Adrenal gland (tissue), 12 donors: ENCODE results near the gene CAPN2. TPM values are rescaled to one million over a fixed set of nuclear protein-coding genes. Genes with fewer than 3 reads are reported as not detected.
"Not testable (repeated sequence)": the region's sequence is repeated elsewhere in the genome, so short reads cannot be mapped to it uniquely, and the experiment has no call there.

ENCODE experiments used
- DNase-seq, 7 donors: peaks; one replicate each; pipeline ENCODE4 v3.0.0-alpha.2; 2019 to 2020
- H3K27ac ChIP-seq, 5 donors: fragments of 200-600 bp; sonication (generic) in 4 of 5; 1 replicate in 3 of 5; 2 replicates in 2 of 5; pipeline versions ENCODE4 v1.5.1 to v1.8.0; 2016 to 2020; ENCODE audit warnings: mild to moderate bottlenecking in 1 of 5
- H3K27me3 ChIP-seq: fragments of 200-600 bp; 2 replicates; pipeline ENCODE4 v1.8.0; 2021
- H3K36me3 ChIP-seq, 2 donors: fragments of 200-600 bp; replicated peaks in 1 of 2; 1 replicate in 1 of 2; 2 replicates in 1 of 2; pipeline versions ENCODE4 v1.5.1 to v1.8.0; 2018 to 2022
- H3K4me1 ChIP-seq, 2 donors: fragments of 200-600 bp; replicated peaks in 1 of 2; 1 replicate in 1 of 2; 2 replicates in 1 of 2; pipeline versions ENCODE4 v1.5.1 to v1.8.0; 2018 to 2021
- H3K4me3 ChIP-seq, 4 donors: fragments of 200-600 bp; sonication (generic) in 3 of 4; one replicate each; pipeline ENCODE4 v1.5.1; 2016 to 2018
- H3K9me3 ChIP-seq, 3 donors: fragments of 200-600 bp; sonication (generic) in 1 of 3; replicated peaks in 1 of 3; 1 replicate in 2 of 3; 2 replicates in 1 of 3; pipeline versions ENCODE4 v1.5.1 to v1.8.0; 2016 to 2021
- POLR2A ChIP-seq, 2 donors: fragments of 450-650 bp; IDR thresholded peaks; one replicate each; pipeline ENCODE4 v1.6.1; 2017; ENCODE audit warnings: antibody characterized with exemption in 2 of 2, mild to moderate bottlenecking in 2 of 2, moderate library complexity in 1 of 2
- WGBS, 4 donors: extraction: QIAGEN DNeasy Blood & Tissue Kit in 2 of 4; methylation state at CpG; one replicate each; pipeline versions ENCODE4 v1.1.5 to v1.1.7; 2013 to 2017; 5-methylcytosine and 5-hydroxymethylcytosine counted together
- intact Hi-C, 2 donors: fragments of 100-400 bp; cut with DNase I; formaldehyde crosslinking; loops; one replicate each; pipeline versions ENCODE4 v1.14.1 to v1.15.0; 2022 to 2023
- polyA plus RNA-seq, 3 donors: library from polyadenylated mRNA; stranded (reverse); fragments of 200-250 nt in 2 of 3; fragments of 350-450 nt in 1 of 3; fragmentation: Illumina TruSeq in 1 of 3; extraction: RNeasy Lipid Tissue Mini Kit (QIAGEN cat#74804) in 1 of 3; gene quantifications; one replicate each; pipeline ENCODE4 v1.2.3, GENCODE V29; 2013 to 2014
- total RNA-seq, 9 donors: library from RNA; depleted of rRNA in 4 of 9; stranded (reverse); fragments of >200 nt in 4 of 9; fragments of 120-200 nt in 1 of 9; fragmentation: NEBNext Ultra II Directional in 1 of 9; extraction: Animal tissue kit (Norgen Biotek cat#: 25700) in 1 of 9; gene quantifications; one replicate each; pipeline versions ENCODE4 v1.1.0 to v1.2.4, GENCODE V29; 2013 to 2023
- TF ChIP-seq, protein P1 (sequence below), 6 experiments: fragments of 450-650 bp in 4 of 6; fragments of 200-600 bp in 2 of 6; sonication (generic) in 1 of 6; IDR thresholded peaks; 1 replicate in 5 of 6; 2 replicates in 1 of 6; pipeline versions ENCODE4 v1.5.1 to v1.8.0; 2016 to 2021; ENCODE audit warnings: antibody characterized with exemption in 6 of 6, mild to moderate bottlenecking in 2 of 6, moderate library complexity in 1 of 6
- donor health status: healthy with polysubstance abuse.
- donor health status: Bipolar disorder and iron deficiency.
- donor health status: DM: yes; HTN: yes; CAD: no.
- donor health status: DM: no; HTN: no; CAD: no.
- donor health status: DM: no; HTN: no; CAD: no.
- donor health status: DM: yes; HTN: yes; CAD: no.

The CAPN2 gene
- total and polyA plus RNA-seq, 12 donors = 110 to 366 (median 199) TPM

DNA sequence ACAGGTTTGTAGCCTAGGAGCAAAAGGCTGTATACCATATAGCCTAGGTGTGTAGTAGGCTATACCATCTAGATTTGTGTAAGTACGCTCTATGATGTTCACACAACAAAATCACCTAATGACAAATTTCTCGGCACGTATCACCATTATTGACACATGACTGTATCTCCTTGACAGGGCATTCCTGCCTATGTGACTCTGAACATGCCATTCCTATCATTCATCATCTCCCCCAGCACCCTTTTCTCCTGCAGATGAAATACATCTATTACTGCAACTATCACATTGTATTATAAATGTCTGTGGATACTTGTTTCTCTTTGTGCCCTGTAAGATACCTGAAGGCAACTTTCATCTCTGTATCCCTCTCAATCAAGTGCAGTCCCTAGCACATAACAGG, 103.5 kb downstream of the CAPN2 start:
- DNase-seq = no peak
- 77 to 88% (median 83%) methylated on average over 3 of the region's 3 CpGs for WGBS, 4 donors
- H3K27me3 ChIP-seq = no peaks in the 10 kb centered on the region
- TF ChIP-seq, protein P1, sequence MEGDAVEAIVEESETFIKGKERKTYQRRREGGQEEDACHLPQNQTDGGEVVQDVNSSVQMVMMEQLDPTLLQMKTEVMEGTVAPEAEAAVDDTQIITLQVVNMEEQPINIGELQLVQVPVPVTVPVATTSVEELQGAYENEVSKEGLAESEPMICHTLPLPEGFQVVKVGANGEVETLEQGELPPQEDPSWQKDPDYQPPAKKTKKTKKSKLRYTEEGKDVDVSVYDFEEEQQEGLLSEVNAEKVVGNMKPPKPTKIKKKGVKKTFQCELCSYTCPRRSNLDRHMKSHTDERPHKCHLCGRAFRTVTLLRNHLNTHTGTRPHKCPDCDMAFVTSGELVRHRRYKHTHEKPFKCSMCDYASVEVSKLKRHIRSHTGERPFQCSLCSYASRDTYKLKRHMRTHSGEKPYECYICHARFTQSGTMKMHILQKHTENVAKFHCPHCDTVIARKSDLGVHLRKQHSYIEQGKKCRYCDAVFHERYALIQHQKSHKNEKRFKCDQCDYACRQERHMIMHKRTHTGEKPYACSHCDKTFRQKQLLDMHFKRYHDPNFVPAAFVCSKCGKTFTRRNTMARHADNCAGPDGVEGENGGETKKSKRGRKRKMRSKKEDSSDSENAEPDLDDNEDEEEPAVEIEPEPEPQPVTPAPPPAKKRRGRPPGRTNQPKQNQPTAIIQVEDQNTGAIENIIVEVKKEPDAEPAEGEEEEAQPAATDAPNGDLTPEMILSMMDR (IDR thresholded peaks at IDR 0.05) = no peak
- no peak for TF ChIP-seq POLR2A (IDR thresholded peaks at IDR 0.05)
- intact Hi-C loops = no loop called here
- peak overlapping the region in 1 of 5 donors; percentile 29 for H3K27ac ChIP-seq
- no peak overlapping the region for H3K4me3 ChIP-seq
- peaks cover 0 to 9% of the 10 kb centered on the region in 2 donors for H3K4me1 ChIP-seq
- no peaks in the 10 kb centered on the region for H3K9me3 ChIP-seq
- peaks cover 0 to 13% of the 10 kb centered on the region in 2 donors for H3K36me3 ChIP-seq

DNA sequence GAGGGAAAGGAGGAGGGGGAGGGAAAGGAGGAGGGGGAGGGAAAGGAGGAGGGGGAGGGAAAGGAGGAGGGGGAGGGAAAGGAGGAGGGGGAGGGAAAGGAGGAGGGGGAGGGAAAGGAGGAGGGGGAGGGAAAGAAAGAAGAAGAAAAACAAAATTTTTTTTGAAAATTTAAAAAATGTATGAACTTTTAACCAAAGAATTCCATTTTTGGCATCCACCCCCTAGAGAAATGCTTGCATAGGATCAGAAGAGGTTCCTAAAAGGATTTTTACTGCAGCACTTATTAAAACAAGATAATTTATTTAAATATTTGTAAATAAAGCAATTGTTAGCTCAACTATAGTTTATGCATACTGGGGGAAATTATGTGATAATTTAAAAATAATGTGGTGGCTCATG, 104.9 kb downstream of the CAPN2 start:
- H3K4me1 ChIP-seq, H3K9me3 ChIP-seq, H3K4me3 ChIP-seq, H3K27me3 ChIP-seq, DNase-seq, intact Hi-C loops, H3K27ac ChIP-seq: not testable (repeated sequence)
- H3K36me3 ChIP-seq = peaks cover 0 to 15% of the 10 kb centered on the region in 2 donors

DNA sequence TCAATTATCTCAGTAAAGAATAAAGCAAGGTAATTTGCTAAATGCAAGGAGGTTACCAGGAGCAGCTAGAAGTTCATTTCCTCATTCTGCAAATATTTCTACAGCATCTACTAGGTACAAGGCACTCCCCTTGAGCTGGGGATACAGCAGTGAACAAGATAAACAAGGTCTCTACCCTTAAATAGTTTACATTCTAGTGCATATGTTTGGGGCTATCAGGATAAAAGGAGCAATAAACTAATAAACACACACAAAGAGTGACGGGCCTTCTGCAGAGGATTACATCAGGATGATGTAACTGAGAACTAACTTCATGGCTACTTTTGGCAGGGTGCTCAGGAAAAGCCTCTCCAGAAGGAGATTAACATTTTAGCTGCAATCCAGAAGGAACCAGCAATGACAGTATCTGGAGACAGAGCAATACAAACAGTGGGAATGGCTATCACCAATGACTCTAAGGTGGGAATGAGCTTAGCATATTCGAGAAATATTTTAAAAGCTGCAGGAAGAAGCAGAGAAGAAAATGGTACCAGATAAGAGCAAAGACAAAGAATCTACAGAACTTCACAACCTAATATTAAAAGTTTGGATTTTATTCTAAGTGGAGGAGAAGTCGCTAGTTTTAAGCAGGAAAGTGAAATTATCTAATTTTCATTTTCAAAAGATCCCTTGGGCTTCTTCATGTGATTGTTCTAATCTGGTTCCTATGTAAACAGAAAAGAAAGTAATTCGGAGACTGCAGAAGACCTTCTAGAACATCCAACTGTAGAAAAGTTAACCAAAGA, 107.6 kb downstream of the CAPN2 start:
- Histone ChIP-seq H3K4me3 (no peak overlapping the region), H3K27ac (no peak overlapping the region), H3K36me3 (peaks cover 0 to 8% of the 10 kb centered on the region in 2 donors), H3K27me3 (no peaks in the 10 kb centered on the region), H3K9me3 (no peaks in the 10 kb centered on the region), H3K4me1 (peaks cover 0 to 9% of the 10 kb centered on the region in 2 donors)
- intact Hi-C loops = no loop called here
- no peak for TF ChIP-seq POLR2A (IDR thresholded peaks at IDR 0.05)
- TF ChIP-seq, protein P1 (IDR thresholded peaks at IDR 0.05) = no peak
- 72 to 83% (median 76%) methylated on average over 4 of the region's 4 CpGs for WGBS, 4 donors
- DNase-seq = no peak

DNA sequence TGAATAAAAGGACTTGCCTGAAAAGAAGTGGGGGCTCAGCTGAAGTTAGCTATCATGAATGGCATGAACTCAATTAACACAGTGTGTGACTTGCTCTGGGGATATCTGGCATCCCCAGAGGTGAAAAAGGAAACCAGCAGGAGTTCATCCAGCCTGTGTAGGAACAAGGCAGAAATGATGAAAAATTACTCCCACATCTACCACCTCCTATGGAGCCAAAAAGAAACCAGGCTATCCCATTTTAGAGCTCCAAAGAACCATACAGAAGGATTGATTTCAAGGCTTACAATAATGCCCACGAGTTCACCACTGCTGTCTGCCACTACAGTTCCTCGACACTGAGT, 108.1 kb downstream of the CAPN2 start:
- peaks cover 0 to 8% of the 10 kb centered on the region in 2 donors for H3K36me3 ChIP-seq
- H3K27ac ChIP-seq = no peak overlapping the region
- no peaks in the 10 kb centered on the region for H3K27me3 ChIP-seq
- no peak overlapping the region for H3K4me3 ChIP-seq
- no peaks in the 10 kb centered on the region for H3K9me3 ChIP-seq
- 78 to 90% (median 80%) methylated on average over 2 of the region's 2 CpGs for WGBS, 4 donors
- H3K4me1 ChIP-seq = peaks cover 0 to 6% of the 10 kb centered on the region in 2 donors
- TF ChIP-seq POLR2A (IDR thresholded peaks at IDR 0.05) = no peak
- TF ChIP-seq, protein P1 (IDR thresholded peaks at IDR 0.05) = no peak
- intact Hi-C loops = no loop called here
- DNase-seq = no peak

DNA sequence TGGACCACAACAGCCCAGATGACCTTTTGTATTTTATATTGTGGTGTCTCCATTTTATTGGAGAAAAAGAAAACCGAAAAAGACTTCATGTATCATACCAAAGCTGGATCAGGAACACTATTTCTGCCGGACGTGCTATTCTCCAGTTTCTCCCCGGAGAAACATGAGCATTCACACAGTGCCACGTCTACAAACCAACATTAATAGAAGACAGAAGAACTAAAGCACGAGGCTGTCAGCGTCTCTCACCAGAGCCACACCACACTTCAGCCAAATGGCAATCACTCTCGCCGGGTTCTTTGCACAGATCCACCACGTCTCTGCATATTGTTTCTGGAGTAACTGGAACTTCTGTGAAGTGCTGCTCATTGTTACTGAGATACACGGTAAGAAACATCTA, 108.6 kb downstream of the CAPN2 start:
- Histone ChIP-seq H3K27ac (no peak overlapping the region), H3K4me3 (no peak overlapping the region), H3K27me3 (no peaks in the 10 kb centered on the region), H3K36me3 (peaks cover 0 to 8% of the 10 kb centered on the region in 2 donors), H3K4me1 (peaks cover 0 to 6% of the 10 kb centered on the region in 2 donors), H3K9me3 (no peaks in the 10 kb centered on the region)
- DNase-seq = no peak
- TF ChIP-seq, protein P1 (IDR thresholded peaks at IDR 0.05) = no peak
- no peak for TF ChIP-seq POLR2A (IDR thresholded peaks at IDR 0.05)
- 86 to 94% (median 91%) methylated on average over 11 of the region's 11 CpGs for WGBS, 4 donors
- intact Hi-C loops = no loop called here
